ENCODE measurements around the gene PSIP1.

GRCh38 chr9:15438891-15439290 is 71.9 kb downstream of the PSIP1 start:
- TF ChIP-seq CTCF (IDR thresholded peaks at IDR 0.05 in 4 of 5, conservative IDR thresholded peaks at IDR 0.05 in 1 of 5) (no peak), POLR2A (IDR thresholded peaks at IDR 0.05) (no peak)

Data from gastrocnemius medialis (tissue), 4 donors.